ENCODE results near the gene CHMP4A. TPM values are rescaled to one million over a fixed set of nuclear protein-coding genes. Genes with fewer than 3 reads are reported as not detected.

The CHMP4A gene
- total RNA-seq, 2 experiments from 2014 or later: 83.2 to 93.4 TPM

DNA sequence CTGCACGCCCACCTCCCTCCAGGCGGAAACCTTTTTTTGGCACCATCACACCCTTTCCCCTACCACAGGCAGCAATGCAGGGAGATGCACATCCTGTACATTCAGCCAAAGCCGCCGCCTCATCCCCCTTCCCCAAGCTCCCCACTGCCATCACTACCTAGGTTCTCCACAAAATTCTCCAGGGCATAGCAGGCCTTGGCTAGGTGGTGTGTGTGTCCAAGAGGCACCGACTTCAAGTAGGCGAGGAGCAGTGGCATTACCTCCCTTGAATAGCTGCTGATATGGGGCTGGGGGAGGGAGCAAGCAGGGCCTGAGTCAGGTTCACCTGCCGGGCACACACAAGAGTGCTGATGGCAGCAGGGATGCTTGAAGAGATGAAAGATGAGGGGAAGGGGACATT lies 28.3 kb downstream of the CHMP4A start:
- no peaks in the 10 kb centered on the region for H3K27me3 Mint-ChIP-seq (ENCODE audit: low read depth)
- no peaks in the 10 kb centered on the region for H3K9me3 Mint-ChIP-seq (ENCODE audit: insufficient read depth)

DNA sequence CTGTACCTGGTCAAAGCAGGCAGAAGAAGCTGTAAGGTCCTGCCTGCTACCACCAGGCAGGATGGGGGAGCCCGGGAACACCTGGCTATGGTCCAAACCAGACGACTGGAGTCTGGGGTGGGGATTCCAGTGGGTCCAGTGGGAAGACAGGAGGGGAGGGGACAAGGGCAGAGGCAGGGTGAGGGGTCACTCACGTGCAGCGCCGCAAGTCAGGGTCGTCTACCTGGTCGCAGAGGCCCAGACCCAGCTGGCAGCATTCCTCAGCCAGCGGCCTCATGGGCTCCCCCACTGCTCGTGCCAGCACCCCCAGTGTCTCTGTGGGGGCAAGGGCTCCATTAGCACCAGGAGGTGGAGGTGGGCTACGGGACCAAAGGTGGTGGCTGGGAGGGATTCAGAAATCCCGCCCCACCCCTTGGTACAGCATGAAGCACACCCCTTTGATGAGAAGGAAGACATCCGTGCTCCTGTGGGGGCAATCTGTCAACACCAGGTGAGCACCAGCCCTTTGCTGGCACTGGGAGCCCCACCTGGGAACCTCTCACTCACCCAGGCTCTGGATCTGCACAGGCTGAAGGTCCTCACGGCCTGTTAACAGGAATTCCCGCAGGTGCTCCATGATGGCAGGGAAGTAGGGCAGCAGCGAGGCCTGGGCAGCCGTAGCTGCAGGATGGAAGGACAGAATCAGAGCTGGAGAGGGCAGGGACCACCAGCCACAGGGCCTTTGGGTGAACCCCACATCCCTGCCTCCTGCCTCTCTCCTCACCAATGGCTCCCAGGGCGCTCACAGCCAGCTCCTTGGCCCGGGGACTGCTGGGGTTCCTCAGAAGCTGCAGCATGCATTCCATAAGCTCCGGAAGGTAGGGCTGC lies 29.0 kb downstream of the CHMP4A start:
- ATAC-seq: no peak
- H3K27me3 Mint-ChIP-seq (ENCODE audit: low read depth): no peaks in the 10 kb centered on the region
- H3K4me3 Mint-ChIP-seq: no peak overlapping the region
- DNase-seq: no peak
- H3K27ac Mint-ChIP-seq: no peak overlapping the region
- ChIA-PET CTCF (no interaction called here), POLR2A (interaction anchor here (2.6 to 4.9 kb wide), 3 partner anchors 11 to 23 kb away, joined by 14 to 85 read pairs (median 15); partner anchors contain the start of genes IRF9 and TM9SF1)
- H3K4me1 Mint-ChIP-seq (ENCODE audit: low read depth): peaks cover 24% of the 10 kb centered on the region
- no peaks in the 10 kb centered on the region for H3K9me3 Mint-ChIP-seq (ENCODE audit: insufficient read depth)
- peaks cover 40% of the 10 kb centered on the region for H3K36me3 Mint-ChIP-seq (ENCODE audit: low read depth)

More for the DNA sequence above, 28.3 kb downstream of the CHMP4A start:
- ChIA-PET POLR2A (interaction anchor here (3.4 to 4.9 kb wide), 3 partner anchors 10 to 22 kb away, joined by 14 to 85 read pairs (median 25); partner anchors contain the start of genes IRF9, REC8 and TM9SF1), CTCF (interaction anchor here (0.7 to 2.8 kb wide), 2 partner anchors 23 to 24 kb away, joined by 3 to 9 read pairs; partner anchors contain the start of gene IRF9)
- DNase-seq (no peak), ATAC-seq (no peak)
- Mint-ChIP-seq H3K27ac (peak overlapping the region; percentile 15), H3K4me3 (no peak overlapping the region), H3K4me1 (ENCODE audit: low read depth) (peaks cover 28% of the 10 kb centered on the region), H3K36me3 (ENCODE audit: low read depth) (peaks cover 38% of the 10 kb centered on the region)

DNA sequence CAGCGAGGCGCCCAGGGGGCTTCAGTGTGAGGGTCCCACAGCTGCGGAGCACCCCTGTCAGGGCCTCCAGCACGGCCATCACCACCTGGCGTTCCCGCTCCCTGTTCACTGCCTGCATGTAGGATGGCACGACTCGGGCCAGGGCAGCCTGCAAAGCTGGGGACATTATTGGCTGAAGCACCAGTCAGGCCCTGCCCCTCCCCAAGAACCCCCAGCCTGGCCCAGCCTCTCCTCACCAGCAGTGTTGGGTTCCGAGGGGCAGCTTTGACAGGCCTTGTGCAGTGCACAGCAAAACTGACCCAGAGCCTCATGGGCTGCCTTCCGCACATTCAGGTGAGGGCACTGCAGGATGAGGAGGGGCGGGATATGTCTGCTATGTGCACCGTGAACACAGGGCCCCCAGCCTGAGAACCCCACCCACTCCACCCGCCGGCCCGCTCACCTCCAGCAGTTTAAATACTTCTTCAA lies 30.2 kb downstream of the CHMP4A start:
- ChIA-PET CTCF (no interaction called here), POLR2A (interaction anchor here (1.2 to 2.6 kb wide), 4 partner anchors 10 to 21 kb away, joined by 4 to 15 read pairs (median 4); partner anchors contain the start of genes IRF9 and REC8)
- H3K4me1 Mint-ChIP-seq (ENCODE audit: low read depth): peaks cover 13% of the 10 kb centered on the region
- no peaks in the 10 kb centered on the region for H3K9me3 Mint-ChIP-seq (ENCODE audit: insufficient read depth)
- H3K27ac Mint-ChIP-seq: no peak overlapping the region
- ATAC-seq (no peak), DNase-seq (no peak)
- no peak overlapping the region for H3K4me3 Mint-ChIP-seq
- H3K36me3 Mint-ChIP-seq (ENCODE audit: low read depth): peaks cover 50% of the 10 kb centered on the region
- H3K27me3 Mint-ChIP-seq (ENCODE audit: low read depth): no peaks in the 10 kb centered on the region

DNA sequence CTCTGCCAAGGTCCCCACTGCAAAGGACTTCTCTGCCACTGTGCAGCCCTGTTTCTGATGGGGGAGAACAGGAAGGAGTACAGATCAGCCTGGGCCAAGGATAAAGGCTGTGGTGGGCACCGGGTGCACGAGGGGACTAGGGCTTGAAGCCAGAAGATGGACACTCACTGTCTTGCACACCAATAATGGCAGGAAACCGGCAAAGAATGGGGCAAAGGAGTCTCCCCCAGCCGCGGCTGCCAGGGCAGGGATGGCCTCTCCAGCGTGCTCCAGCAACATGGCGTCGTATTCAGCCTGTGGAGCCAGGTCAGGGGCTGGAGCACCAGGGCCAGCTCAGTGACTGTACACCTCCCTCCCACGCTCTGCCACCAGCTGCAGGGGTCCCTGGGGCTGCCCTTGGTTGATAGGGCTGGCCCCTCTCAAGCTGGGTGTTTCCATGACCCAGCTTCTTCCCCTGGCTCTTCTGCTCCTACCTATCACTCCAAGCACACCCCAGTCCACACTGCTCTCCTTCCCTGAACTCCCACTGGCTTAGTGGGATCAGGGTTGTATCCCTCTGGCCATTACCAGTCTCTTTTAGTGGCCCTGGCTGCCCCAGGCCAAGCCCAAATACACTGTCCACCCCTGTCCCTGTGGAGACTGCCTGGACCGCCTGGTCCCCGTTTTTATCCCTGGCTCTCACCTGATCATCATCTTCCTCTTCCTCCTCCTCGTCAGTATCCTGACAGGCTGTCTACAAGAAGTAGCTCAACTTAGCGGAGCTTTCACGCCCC lies 31.0 kb downstream of the CHMP4A start:
- ChIA-PET POLR2A (interaction anchor here (0.6 to 2.6 kb wide), 6 partner anchors 9 to 31 kb away, joined by 3 to 15 read pairs (median 4); partner anchors contain the start of genes CHMP4A, IRF9 and REC8), CTCF (no interaction called here)
- ATAC-seq (no peak), DNase-seq (no peak)
- Mint-ChIP-seq H3K27ac (peak overlapping the region; percentile 50), H3K4me1 (ENCODE audit: low read depth) (peaks cover 7% of the 10 kb centered on the region), H3K36me3 (ENCODE audit: low read depth) (peaks cover 50% of the 10 kb centered on the region), H3K9me3 (ENCODE audit: insufficient read depth) (no peaks in the 10 kb centered on the region), H3K4me3 (no peak overlapping the region), H3K27me3 (ENCODE audit: low read depth) (no peaks in the 10 kb centered on the region)

- DNase-seq (no peak), ATAC-seq (no peak)
- peak overlapping the region; percentile 50 for H3K27ac Mint-ChIP-seq
- H3K27me3 Mint-ChIP-seq (ENCODE audit: low read depth): no peaks in the 10 kb centered on the region
- ChIA-PET POLR2A (interaction anchor here (1.3 to 5.1 kb wide), 5 partner anchors 8 to 20 kb away, joined by 4 to 37 read pairs (median 12); partner anchors contain the start of genes IRF9 and TM9SF1), CTCF (interaction anchor here (1.0 to 1.5 kb wide), 2 partner anchors 21 to 40 kb away, joined by 3 to 4 read pairs; partner anchors contain the start of genes EMC9 and IRF9)
- peaks cover 50% of the 10 kb centered on the region for H3K36me3 Mint-ChIP-seq (ENCODE audit: low read depth)
- H3K4me1 Mint-ChIP-seq (ENCODE audit: low read depth): peaks cover 2% of the 10 kb centered on the region
- H3K4me3 Mint-ChIP-seq: no peak overlapping the region
- no peaks in the 10 kb centered on the region for H3K9me3 Mint-ChIP-seq (ENCODE audit: insufficient read depth)
These were observed 31.8 kb downstream of the CHMP4A start for GRCh38 chr14:24181371-24182077.

GRCh38 chr14:24179961-24180796 lies 33.1 kb downstream of the CHMP4A start:
- H3K36me3 Mint-ChIP-seq (ENCODE audit: low read depth): peaks cover 52% of the 10 kb centered on the region
- H3K4me3 Mint-ChIP-seq: no peak overlapping the region
- no peak for DNase-seq
- ChIA-PET POLR2A (interaction anchor here (0.7 to 5.1 kb wide), 8 partner anchors 9 to 19 kb away, joined by 3 to 37 read pairs (median 4); partner anchors contain the start of genes IPO4, IRF9 and TM9SF1), CTCF (interaction anchor here (1.0 to 1.5 kb wide), 2 partner anchors 19 to 39 kb away, joined by 3 to 4 read pairs; partner anchors contain the start of genes EMC9 and IRF9)
- ATAC-seq: no peak
- no peaks in the 10 kb centered on the region for H3K27me3 Mint-ChIP-seq (ENCODE audit: low read depth)
- no peak overlapping the region for H3K27ac Mint-ChIP-seq
- H3K4me1 Mint-ChIP-seq (ENCODE audit: low read depth): peaks cover under 1% of the 10 kb centered on the region
- no peaks in the 10 kb centered on the region for H3K9me3 Mint-ChIP-seq (ENCODE audit: insufficient read depth)

DNA sequence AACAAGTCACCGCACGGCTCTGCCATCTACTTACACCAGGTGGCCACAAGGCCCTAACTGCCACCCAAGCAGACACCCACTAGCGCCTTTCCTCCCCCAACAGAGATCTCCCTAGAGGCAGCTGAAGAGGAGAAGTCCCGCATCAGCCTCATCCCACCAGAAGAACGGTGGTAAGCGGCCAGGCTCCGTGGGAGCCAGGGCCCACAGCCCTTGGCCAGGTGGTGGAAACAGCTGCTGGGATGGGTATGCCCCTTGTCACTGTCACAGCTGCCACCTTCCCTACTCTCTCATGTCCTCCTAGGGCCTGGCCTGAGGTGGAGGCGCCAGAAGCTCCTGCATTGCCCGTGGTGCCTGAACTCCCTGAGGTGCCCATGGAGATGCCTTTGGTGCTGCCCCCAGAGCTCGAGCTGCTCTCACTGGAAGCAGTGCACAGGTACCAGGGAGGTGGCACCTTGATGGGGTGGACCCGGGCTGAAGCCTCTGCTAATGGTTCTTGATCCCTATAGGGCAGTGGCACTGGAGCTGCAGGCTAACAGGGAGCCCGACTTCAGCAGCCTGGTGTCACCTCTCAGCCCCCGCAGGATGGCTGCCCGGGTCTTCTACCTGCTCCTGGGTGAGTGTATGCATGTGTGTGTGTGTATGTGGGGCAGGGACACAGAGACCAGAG lies 33.9 kb downstream of the CHMP4A start:
- no peaks in the 10 kb centered on the region for H3K9me3 Mint-ChIP-seq (ENCODE audit: insufficient read depth)
- H3K4me1 Mint-ChIP-seq (ENCODE audit: low read depth): peaks cover 8% of the 10 kb centered on the region
- H3K4me3 Mint-ChIP-seq: no peak overlapping the region
- peak overlapping the region; percentile 56 for H3K27ac Mint-ChIP-seq
- peaks cover 55% of the 10 kb centered on the region for H3K36me3 Mint-ChIP-seq (ENCODE audit: low read depth)
- DNase-seq (no peak), ATAC-seq (no peak)
- ChIA-PET CTCF (interaction anchor here (0.8 kb wide), 1 partner anchor 9 kb away, joined by 3 read pairs; the partner anchor contains the start of gene IPO4), POLR2A (interaction anchor here (0.7 to 5.1 kb wide), 9 partner anchors 9 to 27 kb away, joined by 3 to 37 read pairs (median 5); partner anchors contain the start of genes IPO4, IRF9 and TM9SF1)
- H3K27me3 Mint-ChIP-seq (ENCODE audit: low read depth): no peaks in the 10 kb centered on the region

- H3K4me1 Mint-ChIP-seq (ENCODE audit: low read depth): peaks cover 8% of the 10 kb centered on the region
- POLR2A ChIA-PET: interaction anchor here (0.7 to 5.1 kb wide), 5 partner anchors 9 to 28 kb away, joined by 5 to 37 read pairs (median 5); partner anchors contain the start of gene IRF9
- H3K27ac Mint-ChIP-seq: no peak overlapping the region
- peaks cover 59% of the 10 kb centered on the region for H3K36me3 Mint-ChIP-seq (ENCODE audit: low read depth)
- no peaks in the 10 kb centered on the region for H3K9me3 Mint-ChIP-seq (ENCODE audit: insufficient read depth)
- ATAC-seq (no peak), DNase-seq (no peak)
- no peak overlapping the region for H3K4me3 Mint-ChIP-seq
- no peaks in the 10 kb centered on the region for H3K27me3 Mint-ChIP-seq (ENCODE audit: low read depth)
- CTCF ChIA-PET: interaction anchor here (0.8 kb wide), 1 partner anchor 10 kb away, joined by 3 read pairs; the partner anchor contains the start of gene IPO4
These were observed 34.7 kb downstream of the CHMP4A start for GRCh38 chr14:24178399-24179178.

GRCh38 chr14:24177891-24178290 lies 35.4 kb downstream of the CHMP4A start:
- Mint-ChIP-seq H3K4me3 (no peak overlapping the region), H3K36me3 (ENCODE audit: low read depth) (peaks cover 60% of the 10 kb centered on the region), H3K9me3 (ENCODE audit: insufficient read depth) (no peaks in the 10 kb centered on the region), H3K27ac (no peak overlapping the region), H3K4me1 (ENCODE audit: low read depth) (peaks cover 12% of the 10 kb centered on the region), H3K27me3 (ENCODE audit: low read depth) (no peaks in the 10 kb centered on the region)
- ATAC-seq (no peak), DNase-seq (no peak)
- CTCF ChIA-PET: no interaction called here
- POLR2A ChIA-PET: interaction anchor here (0.7 to 5.1 kb wide), 4 partner anchors 11 to 36 kb away, joined by 4 to 37 read pairs (median 7); partner anchors contain the start of genes EMC9 and IRF9

All from activated CD8-positive, alpha-beta T cell treated with anti-CD3 and anti-CD28 coated beads, Interleukin-2, amount 10 ng/mL, durations not matched to agents 7 days and 5 days (primary cell).